WTC11 (cell line): ENCODE results near the gene FZD7. TPM values are rescaled to one million over a fixed set of nuclear protein-coding genes. Genes with fewer than 3 reads are reported as not detected.

Experiments
- ATAC-seq: fragments of 200-7000 bp; cut with Tn5 transposase; 2 replicates; pipeline ENCODE4 v1.10.0; 2021; ENCODE audit warnings: mild to moderate bottlenecking, moderate library complexity
- CTCF ChIA-PET: fragments of 300-600 bp; sonication (Branson Sonifier 250); formaldehyde crosslinking; loops from one replicate; lab custom pipeline; 2021; ENCODE audit warnings: antibody characterized with exemption; lab: Charles Lee
- POLR2A ChIA-PET: fragments of 350-600 bp; sonication (Branson Sonifier 250); formaldehyde crosslinking; loops from one replicate; lab custom pipeline; 2021; ENCODE audit warnings: antibody characterized with exemption; lab: Charles Lee
- DNase-seq: peaks from one replicate; pipeline ENCODE4 v3.0.0; 2021; ENCODE audit warnings: low spot score
- H3K27ac Mint-ChIP-seq: 2 replicates; pipeline ENCODE4 v1.8.0; 2021; ENCODE audit warnings: mixed read lengths
- H3K27me3 Mint-ChIP-seq: 2 replicates; pipeline ENCODE4 v1.8.0; 2021; ENCODE audit warnings: low read depth, mild to moderate bottlenecking, moderate library complexity, mixed read lengths
- H3K36me3 Mint-ChIP-seq: 2 replicates; pipeline ENCODE4 v1.8.0; 2021; ENCODE audit warnings: mixed read lengths
- H3K4me1 Mint-ChIP-seq: 2 replicates; pipeline ENCODE4 v1.8.0; 2022; ENCODE audit warnings: mixed read lengths
- H3K4me3 Mint-ChIP-seq: 2 replicates; pipeline ENCODE4 v1.8.0; 2021; ENCODE audit warnings: mild to moderate bottlenecking, moderate library complexity, mixed read lengths
- H3K9me3 Mint-ChIP-seq: 2 replicates; pipeline ENCODE4 v1.8.0; 2021; ENCODE audit warnings: mixed read lengths
- AFF4 ChIP-seq: sonication (generic); formaldehyde crosslinking; IDR thresholded peaks from 2 replicates; pipeline ENCODE4 v1.8.1; 2023; ENCODE audit warnings: mild to moderate bottlenecking, missing genetic modification reagents, borderline replicate concordance
- ESRRA ChIP-seq: sonication (generic); formaldehyde crosslinking; IDR thresholded peaks from 2 replicates; pipeline ENCODE4 v1.8.1; 2022; ENCODE audit warnings: mild to moderate bottlenecking, missing genetic modification reagents, borderline replicate concordance
- GTF2I ChIP-seq: fragments of 250-450 bp; sonication (Bioruptor Pico); conservative IDR thresholded peaks from 2 replicates; pipeline ENCODE4 v1.4.0; 2021; ENCODE audit warnings: mild to moderate bottlenecking
- MXD4 ChIP-seq: fragments of 250-450 bp; sonication (Bioruptor Pico); IDR thresholded peaks from 2 replicates; pipeline ENCODE4 v1.8.0; 2021; ENCODE audit warnings: mild to moderate bottlenecking, moderate library complexity, borderline replicate concordance
- NFE2L1 ChIP-seq: sonication (generic); formaldehyde crosslinking; IDR thresholded peaks from 2 replicates; pipeline ENCODE4 v1.8.1; 2023; ENCODE audit warnings: missing genetic modification reagents
- PRDM15 ChIP-seq: sonication (generic); formaldehyde crosslinking; IDR thresholded peaks from 2 replicates; pipeline ENCODE4 v1.8.0; 2022; ENCODE audit warnings: missing genetic modification reagents
- PREB ChIP-seq: sonication (generic); formaldehyde crosslinking; IDR thresholded peaks from 2 replicates; pipeline ENCODE4 v1.8.1; 2022; ENCODE audit warnings: mild to moderate bottlenecking, missing genetic modification reagents, moderate library complexity, borderline replicate concordance
- SMAD3 ChIP-seq: sonication (generic); formaldehyde crosslinking; IDR thresholded peaks from 2 replicates; pipeline ENCODE4 v1.8.0; 2022; ENCODE audit warnings: missing genetic modification reagents, mild to moderate bottlenecking, borderline replicate concordance
- USF1 ChIP-seq: sonication (generic); formaldehyde crosslinking; IDR thresholded peaks from 2 replicates; pipeline ENCODE4 v1.8.0; 2022; ENCODE audit warnings: mild to moderate bottlenecking, missing genetic modification reagents
- ZMAT4 ChIP-seq: fragments of 250-450 bp; sonication (Bioruptor Pico); IDR thresholded peaks from 2 replicates; pipeline ENCODE4 v1.9.0; 2021; ENCODE audit warnings: mild to moderate bottlenecking
- ZNF232 ChIP-seq: sonication (generic); formaldehyde crosslinking; IDR thresholded peaks from 2 replicates; pipeline ENCODE4 v1.8.0; 2022; ENCODE audit warnings: mild to moderate bottlenecking, missing genetic modification reagents
- ZNF281 ChIP-seq: sonication (generic); formaldehyde crosslinking; IDR thresholded peaks from 2 replicates; pipeline ENCODE4 v1.8.0; 2023; ENCODE audit warnings: mild to moderate bottlenecking, missing genetic modification reagents
- total RNA-seq: library from RNA; stranded (reverse); gene quantifications from 3 replicates; pipeline ENCODE4 v1.2.3, GENCODE V29; 2021

Gene FZD7
- total RNA-seq, 1 experiment from 2014 or later: 153 TPM

GRCh38 chr2:202030691-202031090, 3.0 kb upstream of the FZD7 start (continued):
- no peak for TF ChIP-seq PREB
- TF ChIP-seq AFF4: no peak
- no peak for TF ChIP-seq ZNF281 (CRISPR knock-in tag)
- TF ChIP-seq SMAD3 (CRISPR knock-in tag): no peak
- no peak for TF ChIP-seq ZNF232 (CRISPR knock-in tag)
- no peak for TF ChIP-seq MXD4 (CRISPR knock-in tag)
- no peak for TF ChIP-seq ZMAT4
- TF ChIP-seq GTF2I: no peak
- no peak for TF ChIP-seq USF1 (CRISPR knock-in tag)
- TF ChIP-seq PRDM15 (CRISPR knock-in tag): no peak

GRCh38 chr2:202031246-202031951, 2.3 kb upstream of the FZD7 start:
- H3K4me1 Mint-ChIP-seq: peaks cover 43% of the 10 kb centered on the region
- no peaks in the 10 kb centered on the region for H3K9me3 Mint-ChIP-seq
- H3K27me3 Mint-ChIP-seq: peaks cover 38% of the 10 kb centered on the region
- no peaks in the 10 kb centered on the region for H3K36me3 Mint-ChIP-seq
- DNase-seq (no peak), ATAC-seq (peak; percentile 0; the same call in 1 of the 2 replicates)
- TF ChIP-seq NFE2L1 (CRISPR knock-in tag) (0 out of 2 replicates have a peak, but pooled peaks have one; percentile 2), ESRRA (CRISPR knock-in tag) (no peak)
- ChIA-PET CTCF (interaction anchor here (0.5 to 2.0 kb wide), 5 partner anchors 10 to 402 kb away, joined by 3 to 9 read pairs (median 4); no protein-coding TSS in a partner anchor), POLR2A (interaction anchor here (0.6 to 3.0 kb wide), 9 partner anchors 8 to 251 kb away, joined by 3 to 19 read pairs (median 4); partner anchors contain the start of gene ALS2)
- H3K27ac Mint-ChIP-seq: peak overlapping the region; percentile 100
- peak overlapping the region; percentile 97 for H3K4me3 Mint-ChIP-seq
